ENCODE measurements around the gene SMIM9.

SMIM9 gene

GRCh38 chrX:154815274-154815818, 19.1 kb downstream of the SMIM9 start:
- no peak for DNase-seq (ENCODE audit: low spot score)

GRCh38 chrX:154813801-154814200, 20.7 kb downstream of the SMIM9 start:
- DNase-seq (ENCODE audit: low spot score), result no peak

- DNase-seq (ENCODE audit: low spot score), result no peak
Observed at GRCh38 chrX:154812341-154813101, 21.9 kb downstream of the SMIM9 start.

GRCh38 chrX:154809939-154810665, 24.4 kb downstream of the SMIM9 start:
- DNase-seq (ENCODE audit: low spot score), result no peak

GRCh38 chrX:154806837-154807501, 27.5 kb downstream of the SMIM9 start:
- DNase-seq (ENCODE audit: low spot score), result no peak

- peak; percentile 44 for DNase-seq (ENCODE audit: low spot score)
Observed at GRCh38 chrX:154805696-154806091, 28.8 kb downstream of the SMIM9 start.

- DNase-seq (ENCODE audit: low spot score), result peak; percentile 60
Observed at GRCh38 chrX:154804957-154805695, 29.3 kb downstream of the SMIM9 start, which contains the start of gene MPP1. Gene MPP1, minus strand, starts transcription at chrX:154805485. Its CDS starts 112 bp downstream, at chrX:154805373.

- no peak for DNase-seq (ENCODE audit: low spot score)
Observed at GRCh38 chrX:154804261-154804956, 30.1 kb downstream of the SMIM9 start.

- no peak for DNase-seq (ENCODE audit: low spot score)
Observed at GRCh38 chrX:154802947-154803346, 31.5 kb downstream of the SMIM9 start.

- no peak for DNase-seq (ENCODE audit: low spot score)
Observed at GRCh38 chrX:154800478-154801210, 33.8 kb downstream of the SMIM9 start.

- DNase-seq (ENCODE audit: low spot score), result no peak
Observed at GRCh38 chrX:154799556-154800348, 34.7 kb downstream of the SMIM9 start.

- no peak for DNase-seq (ENCODE audit: low spot score)
Observed at GRCh38 chrX:154797006-154797405, 37.5 kb downstream of the SMIM9 start.

GRCh38 chrX:154795016-154795415, 39.4 kb downstream of the SMIM9 start:
- DNase-seq (ENCODE audit: low spot score), result no peak

GRCh38 chrX:154793084-154793795, 41.2 kb downstream of the SMIM9 start:
- DNase-seq (ENCODE audit: low spot score), result no peak

- no peak for DNase-seq (ENCODE audit: low spot score)
Observed at GRCh38 chrX:154791939-154792338, 42.5 kb downstream of the SMIM9 start.

GRCh38 chrX:154791467-154791866, 43.0 kb downstream of the SMIM9 start:
- no peak for DNase-seq (ENCODE audit: low spot score)

- no peak for DNase-seq (ENCODE audit: low spot score)
Observed at GRCh38 chrX:154785716-154786115, 48.7 kb downstream of the SMIM9 start.

- no peak for DNase-seq (ENCODE audit: low spot score)
Observed at GRCh38 chrX:154784149-154784995, 50.1 kb downstream of the SMIM9 start.
